CD4-positive, alpha-beta T cell treated with Interleukin-2 at 100 ng/mL for 4 hours (primary cell): Measurements from ENCODE around the gene PDE10A.

ENCODE experiments used
- DNase-seq: peaks from one replicate; pipeline ENCODE4 v3.0.0-alpha.2; 2020; ENCODE audit warnings: low spot score

PDE10A gene

DNA sequence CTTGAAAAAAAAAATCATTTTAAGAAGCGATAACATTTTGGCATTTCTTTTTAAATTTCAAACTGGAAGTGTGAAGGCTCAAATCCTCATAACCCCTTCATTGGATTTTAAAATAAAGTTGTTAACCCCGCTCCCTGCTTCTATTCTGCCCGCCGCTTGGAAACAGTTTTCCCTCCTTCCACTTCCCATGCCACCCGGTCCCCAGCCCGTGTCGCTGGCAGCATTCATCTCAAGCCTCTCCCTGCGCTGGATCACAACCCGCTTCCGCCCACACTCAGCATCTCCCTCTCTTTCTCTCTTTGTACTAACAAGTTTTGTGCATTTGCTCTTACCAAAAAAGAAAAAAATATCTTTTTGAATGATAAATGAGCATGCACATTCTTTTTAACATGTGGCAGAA lies 15.4 kb upstream of the PDE10A start:
- DNase-seq = no peak

GRCh38 chr6:165677091-165677490 lies 14.1 kb upstream of the PDE10A start:
- no peak for DNase-seq

DNA sequence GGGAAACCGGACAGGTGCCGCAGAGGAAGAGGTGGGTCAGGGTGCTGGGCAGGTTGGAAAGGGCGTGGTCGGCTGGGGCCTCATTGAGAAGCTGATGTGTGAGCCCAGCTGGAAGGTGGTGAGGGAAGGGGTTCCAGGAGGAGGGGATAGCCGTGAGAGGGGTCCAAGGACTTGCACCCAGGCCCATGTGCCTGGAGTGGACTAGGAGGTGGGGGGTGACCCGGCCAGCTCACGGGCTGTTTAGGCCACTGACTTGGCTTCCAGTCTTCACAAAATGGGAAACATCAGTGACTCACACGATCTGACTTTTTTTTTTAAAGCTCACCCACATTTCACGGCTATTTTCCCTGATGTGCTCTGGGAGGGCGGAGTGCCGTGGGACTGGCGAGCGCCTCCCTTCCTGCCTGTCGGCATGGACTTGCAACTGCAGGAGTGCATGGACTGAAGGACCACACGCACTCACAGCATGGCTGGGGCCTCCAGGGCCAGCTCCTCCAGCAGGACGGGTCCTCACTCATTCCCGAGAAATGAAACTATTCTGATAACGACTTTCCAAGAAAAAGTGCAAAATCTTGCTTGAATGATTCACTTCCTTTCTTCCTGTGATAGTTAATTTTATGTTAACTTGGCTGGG lies 13.5 kb upstream of the PDE10A start:
- DNase-seq = no peak

GRCh38 chr6:165675120-165675519 lies 12.1 kb upstream of the PDE10A start:
- DNase-seq = no peak

DNA sequence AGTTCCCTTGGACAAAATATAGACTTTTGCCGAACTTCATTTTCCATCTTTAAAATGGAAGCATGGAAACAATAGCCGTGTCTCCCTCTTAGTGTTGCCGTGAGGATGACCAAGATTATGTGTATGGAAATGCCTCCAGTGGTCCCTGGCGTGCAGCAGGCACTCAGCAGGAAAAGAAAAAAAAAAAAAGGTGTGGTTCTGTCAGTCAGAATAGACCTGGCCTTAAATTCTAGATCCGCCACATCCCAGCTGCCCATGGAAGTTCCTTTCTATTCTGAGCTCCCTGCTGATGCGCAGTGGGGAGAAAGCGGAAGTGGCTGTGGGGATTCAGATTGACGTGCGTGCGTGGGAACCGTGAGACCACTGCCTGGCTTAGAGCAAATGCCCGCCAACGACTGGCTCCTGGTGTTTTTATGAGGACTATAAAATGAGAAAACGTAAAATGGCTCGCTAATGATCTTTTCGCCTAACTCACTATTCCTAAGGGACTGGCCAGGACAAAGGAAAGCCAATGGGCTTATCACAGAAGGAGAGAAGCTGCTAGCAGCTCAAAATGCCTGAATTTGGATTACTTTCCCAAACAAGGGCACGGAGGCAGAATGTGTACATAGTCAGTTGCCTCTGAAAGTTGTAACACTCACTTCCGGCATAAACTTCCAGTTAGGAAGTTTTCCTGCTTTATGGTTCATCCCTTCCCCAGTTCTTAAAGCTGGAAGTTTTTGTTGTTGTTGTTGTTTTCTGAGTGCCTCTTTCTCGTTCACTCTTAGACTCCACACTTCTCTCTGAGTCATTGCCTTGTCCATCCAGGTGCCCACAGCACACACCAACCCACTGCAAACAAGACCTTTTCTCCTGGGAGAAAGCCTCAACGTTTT lies 11.4 kb upstream of the PDE10A start:
- DNase-seq = no peak

- DNase-seq = no peak
Measured at GRCh38 chr6:165671222-165671768, 8.3 kb upstream of the PDE10A start.

DNA sequence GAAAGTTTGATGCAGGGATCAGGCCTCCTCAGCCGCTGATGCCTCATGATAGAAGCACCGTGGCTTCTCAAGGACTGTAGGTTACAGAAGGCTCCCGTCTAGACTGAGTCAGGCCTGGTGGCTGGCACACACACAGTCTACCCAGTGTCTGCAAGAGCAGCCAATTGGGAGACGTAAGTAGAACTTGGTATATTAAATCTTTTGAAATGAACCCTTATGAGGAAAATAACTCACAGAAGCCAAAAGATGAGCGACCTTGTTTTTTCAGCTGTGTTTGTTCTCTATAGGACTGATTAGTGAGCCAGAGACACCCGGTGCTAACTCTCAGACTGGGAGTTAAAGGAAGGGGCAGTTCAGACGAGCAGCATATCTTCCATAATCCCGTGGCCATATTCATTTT lies 5.9 kb upstream of the PDE10A start:
- DNase-seq = no peak

- DNase-seq = no peak
Measured at GRCh38 chr6:165665384-165665672, 2.3 kb upstream of the PDE10A start.

GRCh38 chr6:165664559-165665383 lies 1.7 kb upstream of the PDE10A start:
- DNase-seq = no peak

DNA sequence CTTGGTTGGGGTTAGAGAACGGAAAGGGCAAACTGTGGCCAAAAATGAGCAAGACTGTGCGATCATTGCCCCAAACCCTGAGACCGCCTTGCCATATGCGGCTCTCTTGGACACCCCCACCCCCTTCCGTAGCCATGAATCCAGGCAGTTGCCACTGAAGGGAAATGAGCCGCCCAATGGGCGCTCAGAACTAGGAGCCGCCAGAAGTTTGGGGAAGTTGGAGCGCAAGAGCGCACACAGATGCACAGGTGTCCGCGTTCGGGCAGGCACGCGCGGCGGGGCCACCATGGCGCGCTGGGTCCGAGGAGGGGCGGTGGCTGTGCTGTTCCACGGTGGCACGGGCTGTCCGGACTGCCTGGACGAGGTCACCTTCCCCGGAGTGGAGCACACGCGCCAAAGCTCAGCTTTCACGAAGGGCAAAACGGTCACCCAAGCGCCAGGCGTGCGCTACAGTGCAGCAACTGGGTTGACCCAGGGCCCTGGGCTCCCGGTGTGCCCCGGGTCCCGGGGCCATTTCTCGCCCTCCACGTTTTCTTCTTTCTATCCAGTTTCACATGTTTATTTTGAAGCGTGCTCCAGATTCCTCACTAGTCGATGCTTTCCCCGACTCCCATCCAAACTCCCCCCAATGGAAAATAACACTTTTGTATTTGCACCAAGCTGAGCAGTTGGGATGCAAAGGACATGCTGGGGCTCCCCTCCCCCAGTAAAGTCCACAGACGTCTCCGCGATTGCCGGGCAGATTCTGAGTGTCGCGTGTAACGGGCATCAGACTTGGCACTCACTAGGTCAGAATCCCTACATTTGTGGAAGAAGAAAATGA lies 906 bp upstream of the PDE10A start:
- DNase-seq = no peak

DNA sequence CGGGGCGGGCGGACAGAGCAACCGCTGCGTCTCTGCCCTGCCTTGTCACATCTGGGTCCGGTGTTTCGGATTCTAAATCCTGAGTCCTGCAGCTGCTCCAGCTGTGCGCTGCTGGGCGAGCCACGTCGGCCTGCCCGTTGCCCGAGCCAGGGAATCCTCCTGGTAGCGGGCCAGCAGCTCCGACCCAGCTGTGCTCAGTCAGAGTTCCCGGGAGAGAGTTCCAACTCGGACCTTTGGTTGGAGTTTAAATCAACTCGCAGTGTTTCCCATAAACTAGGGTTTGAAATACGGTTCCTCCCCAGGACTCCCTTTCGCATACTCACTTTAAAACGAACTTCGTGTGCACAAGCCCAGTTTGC lies 315 bp upstream of the PDE10A start:
- no peak for DNase-seq

GRCh38 chr6:165662041-165662748 lies 846 bp downstream of the PDE10A start:
- DNase-seq = no peak

GRCh38 chr6:165661664-165662025 lies 1.4 kb downstream of the PDE10A start:
- no peak for DNase-seq

- DNase-seq = no peak
Measured at GRCh38 chr6:165660857-165661663, 2.0 kb downstream of the PDE10A start.

DNA sequence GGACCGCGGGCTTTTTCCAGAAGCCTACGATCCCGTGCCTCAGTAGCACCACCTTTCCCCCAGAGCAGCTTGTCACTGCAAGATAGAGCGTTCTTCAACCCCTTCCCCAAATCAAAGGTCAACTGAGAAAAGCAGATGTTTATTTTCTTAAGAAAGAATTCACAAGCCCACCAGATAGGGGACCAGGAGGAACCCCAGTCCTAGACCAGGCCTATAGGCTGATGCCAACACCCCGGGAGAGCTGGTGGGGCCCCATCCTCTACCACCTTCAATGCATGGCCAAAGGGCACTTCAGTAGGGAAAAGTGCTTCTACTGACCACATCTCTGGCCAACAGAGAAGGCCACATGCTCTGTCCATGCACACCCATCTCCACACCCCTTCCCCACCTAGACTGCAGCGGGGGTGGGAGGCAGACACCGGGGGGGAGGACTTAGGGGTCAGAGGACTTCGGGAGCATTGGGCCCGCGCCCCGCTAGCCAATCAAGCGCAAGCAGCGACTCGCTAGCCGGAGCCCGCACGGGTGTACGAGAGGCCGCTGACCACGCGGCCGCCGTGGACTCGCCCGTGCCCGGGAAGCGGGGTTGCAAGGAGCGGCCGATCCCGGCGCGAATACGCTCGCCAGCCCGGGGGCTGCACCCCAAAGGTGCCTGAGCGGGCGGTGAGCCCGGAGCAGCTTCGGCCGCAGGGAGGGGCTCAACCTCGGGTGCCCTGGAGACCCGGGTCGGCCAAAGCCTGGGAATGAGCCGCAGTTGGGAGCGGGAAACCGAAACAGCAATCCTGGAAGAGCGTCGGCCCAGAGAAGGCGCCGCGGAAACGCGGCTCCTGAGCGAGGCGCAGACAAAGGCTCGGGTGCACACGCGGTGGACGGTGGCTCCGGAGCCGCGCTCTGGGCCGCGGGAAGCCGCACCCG lies 2.8 kb downstream of the PDE10A start:
- no peak for DNase-seq

GRCh38 chr6:165658395-165659058 lies 4.5 kb downstream of the PDE10A start:
- DNase-seq = no peak

DNA sequence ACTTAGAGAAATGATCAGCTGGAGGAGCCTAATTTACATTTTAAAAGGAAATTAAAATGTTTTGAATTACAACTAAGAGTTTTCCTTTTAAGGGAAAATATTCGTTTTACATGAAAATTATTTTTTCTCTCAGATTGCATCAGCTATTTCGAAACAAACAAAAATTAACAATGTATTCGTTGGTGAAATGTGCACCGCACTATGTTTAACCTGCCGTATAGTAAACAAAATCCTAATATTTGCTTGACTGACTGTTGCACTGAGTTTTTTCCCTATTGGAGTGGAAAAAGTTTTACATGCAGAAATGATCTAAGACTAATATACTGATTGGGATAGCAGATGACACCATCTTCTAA lies 5.7 kb downstream of the PDE10A start:
- DNase-seq = no peak

DNA sequence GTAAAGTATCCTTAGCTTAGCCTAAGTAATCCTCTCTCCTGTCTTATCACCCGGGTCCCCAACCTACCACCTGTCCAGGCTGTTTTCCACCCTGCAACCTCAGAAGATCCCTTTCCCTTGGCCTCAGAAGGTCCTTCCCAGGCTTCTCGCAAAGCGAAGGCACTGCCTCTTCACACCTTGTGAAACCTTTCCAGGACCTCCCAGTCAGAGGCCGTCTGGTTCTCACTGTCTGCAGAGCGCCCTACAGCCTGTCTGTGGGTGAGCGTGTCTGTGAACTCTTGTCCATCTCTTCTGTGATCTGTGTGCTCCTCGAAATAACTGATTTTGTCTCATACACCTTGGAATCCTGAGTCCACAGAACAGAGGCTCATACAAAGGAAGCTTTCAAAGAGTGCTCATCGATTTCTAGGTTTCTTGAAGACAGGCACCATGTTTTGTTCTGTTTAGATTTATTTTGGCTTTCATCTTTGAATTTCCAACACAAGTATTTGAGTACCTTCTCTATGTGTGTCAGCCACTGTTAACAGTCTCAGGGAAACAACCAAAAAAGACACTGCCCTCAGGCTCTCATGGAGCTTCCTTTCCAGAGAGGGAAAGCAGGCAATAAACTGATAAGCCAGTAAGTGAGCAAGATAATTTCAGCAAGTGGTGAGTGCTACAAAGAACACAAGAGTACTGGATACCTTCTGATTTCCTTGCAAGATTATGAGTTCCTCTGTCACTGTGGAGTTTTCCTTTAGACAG lies 6.3 kb downstream of the PDE10A start:
- DNase-seq = no peak
